SK-N-MC (cell line): Measurements from ENCODE around the gene AKT1.

Experiments
- EZH2 ChIP-seq: fragments of 200-600 bp; sonication (generic); IDR thresholded peaks from one replicate; pipeline ENCODE4 v1.6.1; 2017; ENCODE audit warnings: antibody characterized with exemption
- POLR2AphosphoS5 ChIP-seq: IDR thresholded peaks from 2 replicates; pipeline ENCODE4 v1.6.1; 2012; ENCODE audit warnings: mild to moderate bottlenecking, low read depth, low read length, borderline replicate concordance

- TF ChIP-seq POLR2AphosphoS5 (no peak), EZH2 (no peak)
Measured at GRCh38 chr14:104792101-104792884, 3.3 kb downstream of the AKT1 start.
